GM19455 (cell line): Measurements from ENCODE around the gene FBN2.
"Not testable (repeated sequence)": the region's sequence is repeated elsewhere in the genome, so short reads cannot be mapped to it uniquely, and the experiment has no call there.

Experiments
- ATAC-seq: cut with Tn5 transposase; IDR thresholded peaks from one replicate; pipeline ENCODE4 v1.9.1; 2021; ENCODE audit not compliant: unreplicated experiment

Gene FBN2

DNA sequence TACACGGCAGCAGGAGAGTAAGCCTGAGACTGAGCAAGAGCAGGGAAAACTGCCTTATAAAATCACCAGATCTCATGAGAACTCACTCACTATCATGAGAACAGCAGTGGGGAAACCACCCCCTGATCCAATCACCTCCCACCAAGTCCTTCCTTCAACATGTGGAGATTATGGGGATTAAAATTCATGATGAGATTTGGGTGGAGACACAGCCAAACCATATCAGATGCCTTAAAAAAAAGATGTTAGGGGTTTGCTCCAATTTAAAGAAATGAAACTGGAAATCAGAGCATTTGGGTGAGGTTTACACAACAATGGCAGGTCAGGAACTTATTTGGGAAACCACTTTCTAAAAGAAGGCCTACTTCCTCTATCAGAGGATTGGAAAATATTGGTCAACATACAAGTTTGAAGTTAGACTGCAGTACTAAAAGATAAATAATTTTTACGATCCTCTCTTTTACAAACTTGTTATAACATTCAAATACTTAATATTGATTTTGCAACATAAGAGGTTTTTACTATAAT lies 105.1 kb downstream of the FBN2 start:
- no peak for ATAC-seq

DNA sequence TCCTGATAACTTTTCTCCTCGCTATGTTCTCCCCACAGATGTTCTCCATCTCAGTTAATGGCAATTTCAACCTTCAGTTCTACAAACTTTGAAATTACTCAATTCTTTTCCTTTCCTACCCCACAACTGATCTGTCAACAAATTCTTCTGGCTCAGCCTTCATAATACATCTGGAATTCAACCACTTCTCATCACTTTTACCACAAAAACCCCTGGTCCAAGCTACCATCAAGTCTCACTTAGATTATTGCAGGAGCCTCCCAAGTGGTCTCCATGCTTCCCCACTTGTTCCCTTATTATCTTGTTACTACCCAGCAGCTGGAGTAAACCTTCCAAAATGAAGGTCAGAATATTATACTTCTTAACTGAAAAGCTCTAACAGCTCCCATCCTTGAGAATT lies 110.1 kb downstream of the FBN2 start:
- no peak for ATAC-seq

DNA sequence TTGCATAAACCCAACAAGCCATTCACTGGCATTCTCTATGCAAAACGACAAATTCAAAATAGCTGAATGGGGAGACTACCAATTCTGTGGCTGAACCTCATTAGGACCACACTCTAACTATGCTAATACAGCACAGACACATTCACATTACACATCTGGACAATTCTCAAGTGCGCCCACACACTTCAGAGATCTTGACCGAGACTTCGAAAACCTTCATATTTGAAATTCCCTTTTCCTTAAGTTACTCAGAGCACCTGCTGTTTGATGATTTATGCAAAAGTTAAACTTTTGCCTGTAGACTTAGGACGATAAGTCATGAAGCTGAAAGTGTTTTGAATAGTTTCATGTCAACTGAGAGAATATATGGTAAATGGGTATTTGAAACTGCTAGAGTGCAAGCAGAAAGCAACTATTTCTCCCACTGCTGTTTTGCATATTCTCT lies 111.9 kb downstream of the FBN2 start:
- ATAC-seq, result peak; percentile 91

DNA sequence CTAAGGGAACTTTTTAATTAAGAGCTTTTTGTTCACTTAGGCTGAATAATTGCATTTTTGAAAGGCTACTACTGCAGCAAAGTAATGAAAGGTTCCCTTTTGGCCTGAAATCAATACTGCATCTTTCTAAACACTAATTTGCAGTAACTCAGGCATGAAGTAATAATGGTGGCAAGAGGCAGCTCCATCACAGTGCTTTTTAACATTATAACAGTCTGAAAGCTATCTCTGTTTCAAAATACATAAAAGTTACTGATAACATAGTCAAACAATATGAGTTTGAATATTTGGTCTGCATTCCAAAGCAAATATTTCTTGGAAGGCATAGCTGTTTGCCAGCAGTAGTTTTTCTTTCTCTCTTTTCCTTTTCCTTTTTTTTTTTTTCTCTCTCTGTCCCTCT lies 113.4 kb downstream of the FBN2 start:
- no peak for ATAC-seq

DNA sequence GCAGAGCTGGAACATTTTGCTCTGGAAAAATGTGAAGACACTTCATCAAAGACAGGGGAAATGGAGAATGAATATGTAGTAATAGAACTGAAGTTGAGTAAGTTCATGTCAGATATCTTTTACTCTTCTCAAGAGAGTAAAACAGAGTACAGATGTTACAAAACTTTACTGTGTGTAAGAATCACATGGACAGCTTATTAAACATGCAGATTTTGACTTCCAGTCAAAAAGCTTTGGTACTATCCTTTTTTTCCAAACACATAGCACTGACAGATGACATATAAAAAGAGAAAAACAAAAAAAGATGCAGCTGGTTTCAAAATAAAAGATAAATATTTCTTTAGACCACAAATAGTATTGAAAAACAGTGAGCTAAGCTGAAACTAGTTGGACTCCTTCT lies 115.4 kb downstream of the FBN2 start:
- no peak for ATAC-seq

DNA sequence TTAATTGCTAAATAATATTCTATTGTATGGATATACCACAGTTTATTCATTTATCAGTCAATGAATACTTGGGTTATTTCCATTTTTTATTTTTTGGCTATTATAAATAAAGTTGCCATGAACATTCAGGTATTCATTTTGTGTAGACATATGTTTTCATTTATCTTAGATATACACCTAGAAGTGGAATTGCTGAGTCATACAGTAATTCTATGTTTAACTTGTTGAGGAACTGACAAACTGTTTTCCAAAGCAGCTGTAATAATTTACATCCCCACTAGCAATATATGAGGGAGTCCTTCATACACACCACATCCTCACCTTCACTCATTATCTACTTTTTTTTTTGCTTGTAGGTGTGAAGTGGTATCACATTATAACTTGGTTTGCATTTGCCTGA lies 123.6 kb downstream of the FBN2 start:
- no peak for ATAC-seq

DNA sequence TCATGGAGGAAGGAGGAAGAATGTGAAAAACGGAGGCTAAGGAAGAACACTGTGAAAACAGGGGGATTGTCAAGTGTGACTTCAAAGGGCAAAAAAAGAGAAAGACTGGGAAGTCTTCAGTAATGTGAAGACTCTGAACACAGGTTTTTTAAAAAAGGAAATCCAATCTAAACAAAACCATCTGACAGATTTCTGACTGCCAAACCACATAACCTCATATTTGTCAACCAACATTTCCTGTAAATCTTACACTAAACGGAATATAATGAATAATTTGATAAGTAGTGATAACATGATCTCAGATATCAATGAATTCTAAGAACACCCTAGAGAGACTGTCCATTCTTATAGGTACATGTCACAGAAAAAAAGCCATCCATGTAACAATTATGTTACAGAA lies 124.7 kb downstream of the FBN2 start:
- ATAC-seq, result no peak

DNA sequence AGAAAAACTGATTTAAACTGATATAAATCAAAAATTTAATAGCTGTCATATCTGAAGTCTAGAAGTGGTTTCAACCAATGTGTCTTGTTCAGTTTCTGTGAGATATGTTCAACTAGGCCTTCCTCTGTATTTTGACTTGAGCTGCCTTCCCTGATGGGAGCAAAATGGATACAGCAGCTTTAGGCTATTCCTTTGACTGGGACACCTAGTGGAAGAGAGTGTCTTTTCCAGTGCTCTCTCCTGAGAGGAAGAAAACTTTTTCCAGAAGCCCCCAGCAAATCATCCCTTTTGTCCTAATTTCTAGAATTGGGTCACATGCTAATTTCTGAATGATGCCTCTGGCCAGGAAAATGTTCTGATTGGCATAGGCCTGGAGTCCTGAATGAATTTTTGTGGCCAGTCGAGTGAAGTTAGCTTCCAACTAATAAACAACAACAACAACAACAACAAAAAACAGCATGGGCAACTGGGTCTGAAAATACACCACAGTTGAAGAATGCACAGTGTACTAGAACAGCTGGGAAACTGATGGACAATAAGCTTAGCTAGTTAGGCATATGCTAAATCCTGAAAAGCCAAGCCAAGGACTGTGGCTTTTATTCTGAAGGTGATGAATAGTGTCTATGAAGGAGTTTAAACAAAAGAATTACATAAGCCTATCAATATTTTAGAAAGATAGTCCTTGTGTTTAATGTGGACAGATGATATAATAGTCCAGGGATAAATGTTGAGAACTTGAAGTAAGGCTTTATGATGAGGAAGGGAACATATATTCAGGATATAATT lies 125.7 kb downstream of the FBN2 start:
- no peak for ATAC-seq

DNA sequence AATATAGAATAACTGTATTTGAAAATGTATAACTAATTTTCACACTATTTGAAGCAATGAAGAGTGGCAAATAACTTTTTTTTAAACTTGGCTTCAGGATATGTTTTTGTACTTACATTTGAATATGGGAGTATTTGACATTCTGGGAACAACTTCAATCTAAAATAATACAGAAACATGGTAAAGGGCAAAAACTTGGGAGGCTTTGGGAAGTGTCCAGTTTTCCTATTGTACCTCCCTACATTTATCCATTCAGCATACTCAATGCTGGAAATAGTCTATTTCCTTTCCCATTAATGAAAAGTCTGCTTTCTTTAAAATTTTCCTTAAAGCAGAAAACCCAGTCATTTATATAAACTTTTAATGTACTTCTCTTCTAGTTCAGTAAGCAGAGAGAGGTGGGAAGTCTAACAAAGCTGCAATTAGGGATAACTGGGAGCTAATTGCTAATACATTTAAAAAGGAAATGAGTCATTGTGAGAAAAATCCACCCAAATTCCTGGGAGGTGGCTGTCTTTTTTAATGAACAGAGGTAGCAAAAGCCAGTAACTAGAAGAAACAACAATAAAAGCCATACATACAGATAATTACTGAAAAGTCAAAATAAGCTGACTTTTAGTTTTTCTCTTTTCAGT lies 128.8 kb downstream of the FBN2 start:
- ATAC-seq, result no peak

DNA sequence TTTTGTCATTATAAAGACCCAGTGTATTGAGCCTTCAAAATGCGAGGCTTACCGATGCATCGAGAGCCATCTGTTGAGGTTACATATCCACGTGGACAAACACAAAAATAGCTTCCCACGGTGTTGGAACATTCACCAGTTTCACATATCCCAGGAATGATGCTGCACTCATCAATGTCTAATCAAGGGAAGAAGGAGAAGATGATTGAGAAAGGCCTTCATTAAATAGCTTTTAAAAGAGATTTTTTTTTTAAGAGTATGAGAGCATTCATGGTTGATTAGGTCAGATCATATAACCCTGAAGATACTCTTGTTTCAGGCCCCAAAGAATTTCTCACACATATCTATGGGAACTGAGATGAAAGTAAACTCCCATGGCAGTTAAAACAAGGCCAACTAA lies 129.4 kb downstream of the FBN2 start:
- ATAC-seq, result no peak

DNA sequence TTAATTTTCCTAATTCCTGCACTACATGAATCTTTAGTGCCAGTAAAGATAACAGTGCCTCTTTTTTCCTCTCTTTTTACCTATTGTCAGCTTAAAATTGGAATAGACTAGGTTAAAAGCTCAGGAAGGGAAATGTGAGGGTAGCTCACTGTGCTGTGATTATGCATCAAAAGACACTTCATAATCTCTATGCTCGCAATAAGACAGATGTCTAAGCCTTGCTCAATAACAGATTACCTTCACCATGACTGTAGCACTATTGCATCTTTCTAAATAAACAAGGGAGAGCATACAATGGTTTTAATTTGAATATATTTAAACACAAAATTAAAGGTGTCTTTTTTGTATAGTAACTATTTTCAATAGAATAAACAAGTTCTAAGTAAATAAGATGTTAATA lies 130.1 kb downstream of the FBN2 start:
- no peak for ATAC-seq

DNA sequence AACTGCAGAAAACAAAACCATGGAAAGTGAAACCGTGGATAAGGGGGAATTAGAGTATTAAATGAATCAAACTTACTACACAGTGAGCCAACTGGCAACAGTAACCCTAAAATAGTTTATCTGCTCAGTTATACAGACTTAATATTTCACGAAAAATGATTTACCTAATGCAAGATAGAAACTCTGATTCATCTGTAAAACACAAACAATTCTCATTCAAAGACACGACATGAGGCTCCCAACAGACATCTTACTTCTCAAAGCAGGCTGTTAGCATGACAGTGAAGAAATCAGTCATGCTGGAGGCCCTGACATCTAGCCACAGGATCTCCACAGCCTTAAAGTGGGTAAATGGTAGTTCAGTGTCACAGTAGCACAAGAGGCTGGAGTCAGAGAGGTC lies 131.2 kb downstream of the FBN2 start:
- no peak for ATAC-seq

DNA sequence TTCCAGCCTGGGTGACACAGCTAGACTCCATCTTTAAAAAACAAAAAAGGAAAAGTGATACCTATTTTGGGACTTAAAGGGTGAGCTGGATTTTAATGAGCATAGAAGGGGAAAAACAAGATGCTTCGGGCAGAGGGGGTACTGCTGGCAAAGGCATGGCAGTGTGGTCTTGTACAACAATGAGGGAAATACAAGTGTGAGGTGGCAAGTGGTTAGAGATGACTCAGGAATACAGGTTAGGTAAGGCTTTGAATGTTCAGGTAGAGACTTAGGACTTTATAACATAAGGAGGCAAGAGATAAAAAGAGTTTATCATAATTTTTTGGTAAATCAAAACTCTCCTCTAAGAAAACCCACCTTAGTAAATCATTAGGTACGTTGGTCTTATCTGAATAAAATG lies 132.9 kb downstream of the FBN2 start:
- ATAC-seq, result no peak

DNA sequence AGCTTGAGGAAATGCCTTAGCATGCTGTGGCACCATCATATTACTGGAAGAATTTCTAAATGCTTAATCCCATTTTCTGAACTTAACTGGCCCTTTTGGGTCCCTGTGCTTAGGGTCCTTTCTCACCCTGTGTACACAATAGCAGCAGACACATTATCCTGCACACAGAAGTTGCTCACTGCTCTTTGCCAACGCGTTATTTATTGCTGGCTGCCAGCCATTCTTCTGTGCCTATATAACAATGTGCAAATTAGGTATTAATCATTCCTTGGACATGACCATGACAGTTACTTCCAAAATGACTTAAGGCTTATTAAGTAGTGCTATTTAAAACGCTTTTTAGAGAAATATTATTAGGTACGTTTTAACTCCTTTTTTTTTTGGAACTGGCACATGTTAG lies 134.7 kb downstream of the FBN2 start:
- ATAC-seq, result no peak

DNA sequence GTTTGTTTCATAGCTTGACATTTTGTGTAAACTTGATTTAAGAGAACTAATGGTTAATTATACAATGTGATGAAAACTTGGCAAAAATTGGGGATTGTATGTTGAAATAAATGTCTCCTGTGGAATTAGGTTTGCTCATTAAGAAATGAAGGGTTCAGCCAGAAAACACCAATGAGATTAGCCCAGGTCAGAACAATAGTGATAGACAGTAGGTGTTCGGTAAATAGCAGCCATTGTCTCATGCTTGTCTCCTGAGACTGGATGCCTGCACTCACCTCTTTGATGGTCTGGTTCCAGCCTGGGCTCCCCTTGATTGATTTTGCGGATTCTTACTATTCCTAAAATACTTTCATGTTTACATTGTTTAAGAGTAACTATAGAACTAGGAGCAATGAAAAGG lies 135.5 kb downstream of the FBN2 start:
- ATAC-seq, result no peak

DNA sequence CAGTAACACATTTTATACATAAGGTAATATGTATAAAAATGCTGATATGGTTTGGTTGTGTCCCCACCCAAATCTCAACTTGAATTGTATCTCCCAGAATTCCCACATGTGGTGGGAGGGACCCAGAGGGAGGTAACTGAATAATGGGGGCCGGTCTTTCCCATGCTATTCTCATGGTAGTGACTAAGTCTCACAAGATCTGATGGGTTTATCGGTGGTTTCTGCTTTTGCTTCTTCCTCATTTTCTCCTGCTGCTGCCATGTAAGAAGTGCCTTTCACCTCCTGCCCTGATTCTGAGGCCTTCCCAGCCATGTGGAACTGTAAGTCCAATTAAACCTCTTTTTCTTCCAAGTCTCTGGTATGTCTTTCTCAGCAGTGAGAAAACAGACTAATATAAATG lies 137.3 kb downstream of the FBN2 start:
- not testable (repeated sequence) for ATAC-seq

DNA sequence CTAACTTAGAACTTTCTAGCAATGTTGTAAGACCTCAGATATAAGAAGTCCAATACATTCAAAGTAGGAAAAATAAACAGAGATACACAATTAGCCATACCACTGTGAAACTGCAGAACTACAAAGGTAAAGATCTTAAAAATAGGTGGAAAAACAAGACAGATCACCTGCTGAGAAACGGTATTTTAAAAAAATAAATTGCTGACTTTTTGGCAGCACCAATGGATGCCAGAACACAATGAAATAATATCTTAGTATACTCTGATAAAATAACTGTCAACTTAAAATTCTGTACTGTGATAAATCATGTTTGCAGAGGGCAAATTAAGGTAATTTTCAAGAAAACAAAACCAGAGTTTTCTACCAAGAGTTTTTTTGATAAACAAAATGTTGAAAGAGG lies 138.9 kb downstream of the FBN2 start:
- no peak for ATAC-seq

DNA sequence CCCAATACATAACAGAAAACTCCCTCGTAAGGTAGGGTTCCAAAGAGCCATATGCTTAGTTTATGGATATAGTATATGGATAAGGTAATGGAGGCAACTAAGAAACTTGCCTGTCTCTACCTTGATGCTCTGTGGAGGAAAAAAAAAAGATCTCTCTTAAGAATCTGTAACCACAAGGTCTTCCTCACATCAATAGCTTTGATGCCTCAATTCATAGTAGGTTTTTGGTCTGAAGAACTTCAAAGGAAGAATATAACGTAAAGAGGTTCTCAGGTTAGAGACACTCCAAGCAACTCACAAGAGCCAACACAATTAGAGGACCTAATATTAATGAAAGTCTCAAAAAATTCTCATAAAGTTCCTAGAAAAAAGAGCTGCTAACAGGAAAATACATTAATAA lies 140.2 kb downstream of the FBN2 start:
- ATAC-seq, result no peak

DNA sequence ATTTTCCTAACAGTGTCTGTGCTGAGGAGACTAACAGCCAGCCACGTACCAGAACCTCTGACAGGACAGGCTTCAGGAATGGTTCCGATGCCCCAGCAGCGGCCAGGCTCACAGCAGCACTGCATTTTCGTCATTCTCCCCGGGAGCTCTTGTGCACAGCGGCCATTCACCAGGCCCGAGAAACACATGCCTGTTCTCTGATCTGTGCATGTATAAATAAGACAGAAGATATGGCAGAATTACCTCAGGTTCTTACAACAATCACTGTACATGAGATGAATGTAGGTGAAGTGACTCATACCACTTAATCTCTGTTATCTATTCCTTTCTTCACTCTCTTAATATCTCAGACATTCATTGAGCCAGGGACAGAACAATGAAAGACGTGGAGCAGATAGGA lies 143.0 kb downstream of the FBN2 start:
- no peak for ATAC-seq

DNA sequence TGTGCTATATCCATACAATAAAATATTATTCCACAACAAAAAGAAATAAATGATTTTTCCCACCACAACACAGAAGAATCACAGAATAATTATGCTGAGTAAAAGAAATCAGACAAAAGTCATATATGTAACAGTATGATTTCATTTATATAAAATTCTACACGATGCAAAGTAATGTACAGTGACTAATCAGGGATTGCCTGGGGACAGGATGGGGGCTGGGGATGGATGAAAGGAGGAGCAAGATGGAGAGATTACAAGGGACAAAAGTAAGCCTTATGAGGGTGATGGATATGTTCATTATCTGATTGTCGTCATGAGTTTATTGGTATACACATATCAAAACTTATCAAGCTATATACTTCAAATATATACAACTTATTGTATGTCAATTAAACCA lies 154.0 kb downstream of the FBN2 start:
- ATAC-seq, result no peak

DNA sequence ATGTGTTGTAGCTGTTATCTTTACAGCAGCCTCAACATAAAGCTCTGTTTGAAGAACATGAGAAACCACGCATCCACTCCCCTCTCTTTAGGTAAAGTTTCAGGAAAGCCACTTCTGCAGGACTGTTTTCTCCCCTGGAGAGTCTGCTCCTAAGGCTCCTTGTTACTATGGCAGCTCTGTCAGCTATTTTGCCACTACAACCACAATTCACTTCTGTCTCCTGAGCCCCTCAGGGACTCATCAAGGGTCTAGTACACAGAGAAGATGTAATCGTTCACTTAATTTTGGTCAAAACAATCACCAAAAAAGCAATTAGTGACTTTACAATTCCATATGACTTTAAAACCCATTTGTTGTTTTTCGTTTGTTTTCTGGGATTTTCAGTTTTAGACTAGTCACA lies 157.7 kb downstream of the FBN2 start:
- ATAC-seq, result no peak

DNA sequence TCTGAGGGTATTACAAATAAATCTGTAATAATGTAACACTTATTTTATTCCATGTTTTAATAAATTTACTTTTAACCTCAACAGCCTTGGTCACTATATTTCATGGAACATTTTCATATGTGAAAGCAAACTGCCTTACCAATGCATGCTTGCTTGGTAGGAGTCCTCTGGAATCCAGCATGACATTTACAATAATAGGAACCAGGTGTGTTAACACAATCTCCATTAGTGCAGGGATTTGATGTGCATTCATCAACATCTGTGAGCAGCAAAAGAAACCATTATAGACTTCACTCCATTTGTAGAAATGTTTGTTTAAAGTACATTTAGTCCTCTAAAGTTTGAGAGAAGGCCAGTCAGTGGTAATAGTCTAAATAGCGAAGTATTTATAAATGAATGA lies 159.4 kb downstream of the FBN2 start:
- ATAC-seq, result no peak

DNA sequence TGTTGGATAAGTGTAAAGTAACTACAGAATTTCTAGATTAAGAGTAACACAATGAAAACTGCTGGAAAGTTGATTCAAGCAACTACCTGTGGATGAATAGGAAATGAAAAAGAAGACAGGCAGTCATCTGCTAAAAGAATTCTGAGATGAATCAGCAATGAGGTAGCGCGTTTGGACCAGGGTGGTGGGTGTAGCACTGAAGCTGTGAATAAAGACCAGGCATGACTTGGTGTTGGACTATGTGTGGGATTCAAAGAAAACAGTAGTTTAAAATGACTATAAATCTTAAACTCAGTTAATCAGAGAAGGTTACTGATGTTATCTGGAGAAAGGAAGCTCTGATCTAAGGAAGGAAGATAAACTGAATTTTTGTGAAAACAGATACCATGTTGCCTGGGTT lies 159.8 kb downstream of the FBN2 start:
- no peak for ATAC-seq
